ENCODE results near the gene MICAL2. TPM values are rescaled to one million over a fixed set of nuclear protein-coding genes. Genes with fewer than 3 reads are reported as not detected.

Gene MICAL2
- total RNA-seq, 2 donors from 2014 or later, result 60.8 to 124 TPM

- DNase-seq (ENCODE audit: low spot score in 2 of 2) (no peak), ATAC-seq (peak; percentile 74 to 86)
- H3K9me3 Mint-ChIP-seq, result peaks cover 5 to 6% of the 10 kb centered on the region in 2 donors
- peaks cover 26 to 61% of the 10 kb centered on the region in 2 donors for H3K36me3 Mint-ChIP-seq
- H3K27ac Mint-ChIP-seq, result peak overlapping the region; percentile 100
Observed at GRCh38 chr11:12174477-12175143, 64.2 kb downstream of the MICAL2 start.

- ATAC-seq (peak; percentile 61 to 82), DNase-seq (ENCODE audit: low spot score in 2 of 2) (no peak)
- H3K36me3 Mint-ChIP-seq, result peaks cover 27 to 60% of the 10 kb centered on the region in 2 donors
- peaks cover 5 to 6% of the 10 kb centered on the region in 2 donors for H3K9me3 Mint-ChIP-seq
- peak overlapping the region; percentile 100 for H3K27ac Mint-ChIP-seq
Observed at GRCh38 chr11:12175694-12176241, 65.4 kb downstream of the MICAL2 start.

- peak overlapping the region; percentile 100 for H3K27ac Mint-ChIP-seq
- H3K9me3 Mint-ChIP-seq, result peaks cover 4 to 5% of the 10 kb centered on the region in 2 donors
- no peak for DNase-seq (ENCODE audit: low spot score in 2 of 2)
- H3K36me3 Mint-ChIP-seq, result peaks cover 25 to 54% of the 10 kb centered on the region in 2 donors
- peak; percentile 8 to 22 for ATAC-seq
Observed at GRCh38 chr11:12176410-12176809, 66.0 kb downstream of the MICAL2 start.

GRCh38 chr11:12177739-12178338, 67.4 kb downstream of the MICAL2 start:
- peak overlapping the region; percentile 33 to 46 for H3K27ac Mint-ChIP-seq
- no peak for ATAC-seq

GRCh38 chr11:12179019-12179418, 68.6 kb downstream of the MICAL2 start:
- ATAC-seq, result no peak

More at GRCh38 chr11:12177739-12178338, 67.4 kb downstream of the MICAL2 start:
- H3K36me3 Mint-ChIP-seq, result peaks cover 18 to 45% of the 10 kb centered on the region in 2 donors
- no peak for DNase-seq (ENCODE audit: low spot score in 2 of 2)
- peaks cover 3% of the 10 kb centered on the region in 2 donors for H3K9me3 Mint-ChIP-seq

GRCh38 chr11:12179531-12179930, 69.1 kb downstream of the MICAL2 start:
- Mint-ChIP-seq H3K36me3 (peaks cover 17 to 44% of the 10 kb centered on the region in 2 donors), H3K9me3 (peaks cover 3% of the 10 kb centered on the region in 2 donors), H3K27ac (peak overlapping the region; percentile 37 to 94)
- ATAC-seq (no peak), DNase-seq (ENCODE audit: low spot score in 2 of 2) (no peak)

More at GRCh38 chr11:12179019-12179418, 68.6 kb downstream of the MICAL2 start:
- peak overlapping the region; percentile 37 to 94 for H3K27ac Mint-ChIP-seq
- peaks cover 18 to 45% of the 10 kb centered on the region in 2 donors for H3K36me3 Mint-ChIP-seq
- no peak for DNase-seq (ENCODE audit: low spot score in 2 of 2)
- peaks cover 3% of the 10 kb centered on the region in 2 donors for H3K9me3 Mint-ChIP-seq

GRCh38 chr11:12180257-12181205, 70.1 kb downstream of the MICAL2 start:
- no peak overlapping the region for H3K27ac Mint-ChIP-seq
- DNase-seq (ENCODE audit: low spot score in 2 of 2) (no peak), ATAC-seq (no peak)
- peaks cover 13 to 34% of the 10 kb centered on the region in 2 donors for H3K36me3 Mint-ChIP-seq
- no peaks in the 10 kb centered on the region for H3K9me3 Mint-ChIP-seq

GRCh38 chr11:12182302-12182675, 71.9 kb downstream of the MICAL2 start:
- Mint-ChIP-seq H3K36me3 (peaks cover 13 to 28% of the 10 kb centered on the region in 2 donors), H3K9me3 (no peaks in the 10 kb centered on the region), H3K27ac (no peak overlapping the region)
- ATAC-seq, result no peak
- no peak for DNase-seq (ENCODE audit: low spot score in 2 of 2)

GRCh38 chr11:12182676-12183541, 72.5 kb downstream of the MICAL2 start:
- Mint-ChIP-seq H3K27ac (no peak overlapping the region), H3K9me3 (no peaks in the 10 kb centered on the region), H3K36me3 (peaks cover 11 to 22% of the 10 kb centered on the region in 2 donors)
- no peak for ATAC-seq
- no peak for DNase-seq (ENCODE audit: low spot score in 2 of 2)

GRCh38 chr11:12183827-12184620, 73.6 kb downstream of the MICAL2 start:
- Mint-ChIP-seq H3K36me3 (peaks cover 7 to 21% of the 10 kb centered on the region in 2 donors), H3K9me3 (no peaks in the 10 kb centered on the region), H3K27ac (no peak overlapping the region)
- ATAC-seq (no peak), DNase-seq (ENCODE audit: low spot score in 2 of 2) (no peak)

GRCh38 chr11:12184699-12185098, 74.3 kb downstream of the MICAL2 start:
- DNase-seq (ENCODE audit: low spot score in 2 of 2), result no peak
- no peak overlapping the region for H3K27ac Mint-ChIP-seq
- no peak for ATAC-seq
- H3K9me3 Mint-ChIP-seq, result no peaks in the 10 kb centered on the region
- peaks cover under 1 to 17% of the 10 kb centered on the region in 2 donors for H3K36me3 Mint-ChIP-seq

- Mint-ChIP-seq H3K9me3 (no peaks in the 10 kb centered on the region), H3K36me3 (peaks cover 0 to 17% of the 10 kb centered on the region in 2 donors), H3K27ac (no peak overlapping the region)
- DNase-seq (ENCODE audit: low spot score in 2 of 2) (no peak), ATAC-seq (no peak)
Observed at GRCh38 chr11:12185106-12185690, 74.8 kb downstream of the MICAL2 start.

GRCh38 chr11:12185914-12186313, 75.5 kb downstream of the MICAL2 start:
- DNase-seq (ENCODE audit: low spot score in 2 of 2) (no peak), ATAC-seq (no peak)
- Mint-ChIP-seq H3K36me3 (peaks cover 0 to 11% of the 10 kb centered on the region in 2 donors), H3K27ac (no peak overlapping the region), H3K9me3 (no peaks in the 10 kb centered on the region)

GRCh38 chr11:12186701-12187100, 76.3 kb downstream of the MICAL2 start:
- Mint-ChIP-seq H3K27ac (peak overlapping the region in 1 of 2 donors; percentile 71), H3K9me3 (no peaks in the 10 kb centered on the region), H3K36me3 (peaks cover 0 to 11% of the 10 kb centered on the region in 2 donors)
- DNase-seq (ENCODE audit: low spot score in 2 of 2) (no peak), ATAC-seq (no peak)

- ATAC-seq (peak; percentile 57 to 73), DNase-seq (ENCODE audit: low spot score in 2 of 2) (peak in 1 of 2 donors; percentile 62)
- H3K9me3 Mint-ChIP-seq, result no peaks in the 10 kb centered on the region
- peak overlapping the region in 1 of 2 donors; percentile 71 for H3K27ac Mint-ChIP-seq
- peaks cover 0 to 11% of the 10 kb centered on the region in 2 donors for H3K36me3 Mint-ChIP-seq
Observed at GRCh38 chr11:12187399-12187798, 77.0 kb downstream of the MICAL2 start.
